ENCODE measurements around the gene SKOR1. TPM values are rescaled to one million over a fixed set of nuclear protein-coding genes. Genes with fewer than 3 reads are reported as not detected.

The SKOR1 gene
- total and polyA plus RNA-seq, 2 of the 8 experiments (the other 6 are each of a cell fraction or from before 2014, with no cell fraction given): 0.03 to 0.11 TPM

- TF ChIP-seq KDM1A (IDR thresholded peaks at IDR 0.05; ENCODE audit: borderline replicate concordance, low read length) (no peak), RAD21 (IDR thresholded peaks at IDR 0.05 in 1 of 2, conservative IDR thresholded peaks at IDR 0.05 in 1 of 2; ENCODE audit: low read depth in 2 of 2, low read length in 2 of 2) (peak in 1 of 2 experiments; percentile 0; a peak in 1 of 4 replicates)
- FAIRE-seq: no peak
Observed at GRCh38 chr15:67840749-67841512, 15.6 kb downstream of the SKOR1 start.

More at GRCh38 chr15:67840749-67841512, 15.6 kb downstream of the SKOR1 start:
- peak overlapping the region; percentile 87 for H3K4me2 ChIP-seq (ENCODE audit: insufficient read depth in 1 of 2, low read depth in 2 of 2, low read length in 2 of 2)
- H3K9ac ChIP-seq (replicated peaks in 1 of 4; ENCODE audit: extremely low read depth in 1 of 4, low read depth in 3 of 4, low read length in 3 of 4): no peak overlapping the region; a peak in 1 of 7 replicates
- peaks cover 11 to 36% (median 29%) of the 10 kb centered on the region in 4 experiments for H3K27me3 ChIP-seq (replicated peaks in 1 of 4; ENCODE audit: control insufficient read depth in 3 of 4, extremely low read depth in 1 of 4, insufficient read depth in 3 of 4, low read length in 3 of 4)
- DNase-seq (ENCODE audit: low read depth in 1 of 2, low spot score in 2 of 2): no peak
- H3K4ac ChIP-seq (replicated peaks; ENCODE audit: insufficient read length, low read depth, low read length): no peak overlapping the region
- CTCF ChIA-PET (ENCODE audit: partially characterized antibody): interaction anchor here (0.6 to 1.5 kb wide), 5 partner anchors 18 to 357 kb away, joined by 3 to 4 read pairs (median 3); partner anchors contain the start of gene PIAS1
- 29% methylated on average over 15 of the region's 17 CpGs; no CpG with 5 or more reads in 1 of the 2 experiments for WGBS, 2 experiments (ENCODE audit: extremely low coverage in 1 of 2, insufficient coverage in 1 of 2, insufficient read length in 1 of 2, insufficient replicate concordance in 2 of 2, low coverage in 1 of 2, low lambda C conversion rate in 2 of 2, missing lambda C conversion rate in 1 of 2)
- peak overlapping the region; percentile 60; the same call in 1 of the 2 replicates for H4K8ac ChIP-seq (ENCODE audit: extremely low read depth, insufficient read depth, low read length)
- no peak overlapping the region for H2AK5ac ChIP-seq (ENCODE audit: low read depth, low read length)
- no peak overlapping the region for H3K18ac ChIP-seq (ENCODE audit: extremely low read depth, low read length)
- no peak overlapping the region for H2BK120ac ChIP-seq (replicated peaks; ENCODE audit: low read depth, low read length)
- no peaks in the 10 kb centered on the region for H3K79me2 ChIP-seq (ENCODE audit: control insufficient read depth in 1 of 2, insufficient read depth in 2 of 2, low read length in 2 of 2)
- H3K23ac ChIP-seq (ENCODE audit: insufficient read length): no peak overlapping the region
- no peaks in the 10 kb centered on the region for H3K36me3 ChIP-seq (ENCODE audit: control insufficient read depth in 2 of 4, insufficient read depth in 4 of 4, low read length in 3 of 4)
- H2BK20ac ChIP-seq (ENCODE audit: low read length): no peak overlapping the region
- POLR2A ChIA-PET (ENCODE audit: partially characterized antibody): interaction anchor here (1.0 to 1.6 kb wide), 4 partner anchors 22 to 388 kb away, joined by 3 to 4 read pairs (median 4); no protein-coding TSS in a partner anchor
- H3K4me3 ChIP-seq (ENCODE audit: extremely low read depth in 1 of 4, insufficient read depth in 2 of 4, low read depth in 3 of 4, low read length in 4 of 4): peak overlapping the region; percentile 63 to 99 (median 95)
- no peak overlapping the region for H2BK5ac ChIP-seq (ENCODE audit: low read depth, low read length)
- H3K79me1 ChIP-seq (ENCODE audit: low read depth, low read length): no peaks in the 10 kb centered on the region
- no peak overlapping the region for H2BK15ac ChIP-seq (ENCODE audit: low read length)
- peaks cover 14% of the 10 kb centered on the region for H3K23me2 ChIP-seq (ENCODE audit: low read depth, low read length)
- peak overlapping the region; percentile 43; the same call in 1 of the 2 replicates for H2AFZ ChIP-seq (ENCODE audit: low read length)
- H3K14ac ChIP-seq (ENCODE audit: insufficient read length): no peak overlapping the region
- no peak overlapping the region for H4K91ac ChIP-seq (replicated peaks; ENCODE audit: insufficient read length, low read length)
- peaks cover 8 to 30% (median 18%) of the 10 kb centered on the region in 4 experiments for H3K4me1 ChIP-seq (replicated peaks in 1 of 4; ENCODE audit: control insufficient read depth in 3 of 4, insufficient read depth in 4 of 4, low read length in 3 of 4)
- H2BK12ac ChIP-seq (ENCODE audit: low read depth, low read length): no peak overlapping the region
- H4K20me1 ChIP-seq (replicated peaks in 1 of 2; ENCODE audit: control insufficient read depth in 1 of 2, insufficient read depth in 2 of 2, low read length in 2 of 2): peaks cover 0 to 1% of the 10 kb centered on the region in 2 experiments
- H3K56ac ChIP-seq (replicated peaks; ENCODE audit: insufficient read length, low read depth, low read length): no peak overlapping the region
- H3K9me3 ChIP-seq (ENCODE audit: insufficient read depth in 2 of 2, low read depth in 1 of 2, low read length in 1 of 2): no peaks in the 10 kb centered on the region
- no peak overlapping the region for H3K27ac ChIP-seq (ENCODE audit: low read depth, low read length)
- no peak overlapping the region for H4K5ac ChIP-seq (ENCODE audit: insufficient read length, low read depth, low read length)
